A549 treated with GW870086 at 1 μM for 4 hours (cell line): ENCODE results near the gene TMEM266. TPM values are rescaled to one million over a fixed set of nuclear protein-coding genes. Genes with fewer than 3 reads are reported as not detected.

Experiments used
- total RNA-seq: library from RNA; stranded (reverse); fragments of 200-300 nt; extraction: Qiagen RNA extraction; gene quantifications from 5 replicates; pipeline ENCODE4 v1.2.3, GENCODE V29; 2022; ENCODE audit warnings: low read depth

Gene TMEM266
- total RNA-seq: 0.11 to 0.24 TPM (median 0.18 TPM) in 4 of 5 replicates, not detected in the other

GRCh38 chr15:76059320-76060117, at the start of gene TMEM266:
Gene TMEM266 (plus strand): TSS chr15:76059985. CDS start chr15:76134264, 74,279 bp downstream.

GRCh38 chr15:76011627-76012551, 47.9 kb upstream of the TMEM266 start, which contains the start of gene NRG4:
Gene NRG4 (minus strand): TSS chr15:76012424. CDS start chr15:76011230, 1,194 bp downstream.

Other genes with a start within 250 kb of the TMEM266 start
- 32.3 to 44.9 TPM (median 39.8 TPM) in 5 replicates for gene UBE2Q2, start 216.5 kb upstream of the TMEM266 start, total RNA-seq
- 63.7 to 89.6 TPM (median 76.4 TPM) in 5 replicates for gene FBXO22, start 156.1 kb upstream of the TMEM266 start, total RNA-seq
- 0.29 to 1.1 TPM (median 0.54 TPM) in 5 replicates for gene NRG4, start 47.6 kb upstream of the TMEM266 start, total RNA-seq